ENCODE data around the gene LRRC45. TPM values are rescaled to one million over a fixed set of nuclear protein-coding genes. Genes with fewer than 3 reads are reported as not detected.

LRRC45 gene
- total and polyA plus RNA-seq, 2 donors (not counting 3 experiments of a cell fraction or from before 2014, with no cell fraction given), result 7.6 to 22.9 TPM

DNA sequence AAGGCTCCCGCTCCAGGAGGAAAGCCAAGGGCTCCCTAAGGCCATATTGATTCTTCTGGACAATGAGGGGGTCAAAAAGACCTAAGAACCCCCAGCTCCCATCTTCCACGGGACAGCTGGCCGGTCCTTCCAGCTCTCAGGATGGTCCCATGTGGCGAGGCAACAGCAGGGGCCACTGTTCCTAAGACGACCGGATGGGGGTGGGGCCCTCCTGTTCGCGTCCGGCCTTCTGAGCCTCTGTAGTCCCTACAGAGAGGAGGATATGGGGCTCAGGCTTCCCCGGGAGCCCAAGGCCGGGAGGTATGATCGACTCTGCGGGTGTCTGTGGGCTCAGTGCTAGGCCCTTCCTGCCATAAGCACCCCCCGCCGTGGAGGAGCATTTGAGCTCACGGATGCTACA lies 20.4 kb downstream of the LRRC45 start:
- Histone ChIP-seq H3K4me3 (replicated peaks in 1 of 3; ENCODE audit: insufficient read depth in 1 of 3, low read depth in 1 of 3, low read length in 3 of 3) (no peak overlapping the region), H2AFZ (ENCODE audit: low read depth, low read length) (no peak overlapping the region), H3K4me2 (ENCODE audit: insufficient read depth, low read length) (no peak overlapping the region), H3K27ac (ENCODE audit: insufficient read depth, low read depth, low read length) (no peak overlapping the region), H3K27me3 (ENCODE audit: control insufficient read depth in 2 of 2, insufficient read depth in 2 of 2, low read length in 2 of 2) (no peaks in the 10 kb centered on the region), H3K9me1 (replicated peaks; ENCODE audit: control insufficient read depth, extremely low read depth, insufficient read depth, low read length) (no peaks in the 10 kb centered on the region), H3K79me2 (ENCODE audit: control insufficient read depth, insufficient read depth, low read length) (no peaks in the 10 kb centered on the region), H3K36me3 (ENCODE audit: control insufficient read depth in 2 of 2, extremely low read depth in 1 of 2, insufficient read depth in 2 of 2, low read length in 2 of 2) (peaks cover 0 to 7% of the 10 kb centered on the region in 2 experiments), H3K4me1 (ENCODE audit: control insufficient read depth, extremely low read depth, insufficient read depth, low read length) (no peaks in the 10 kb centered on the region), H3K9ac (replicated peaks; ENCODE audit: extremely low read depth, insufficient read depth, low read length) (no peak overlapping the region), H3K9me3 (replicated peaks; ENCODE audit: control insufficient read depth, insufficient read depth, low read length) (no peaks in the 10 kb centered on the region), H4K20me1 (replicated peaks; ENCODE audit: control insufficient read depth, extremely low read depth, insufficient read depth, low read length) (no peaks in the 10 kb centered on the region)
- no peak for DNase-seq (ENCODE audit: low read depth, low spot score)
- no TSS peak for BruUV-seq (replicated peaks)
- dilution Hi-C loops (cut with MboI; ENCODE audit: extremely low pct_ligation_motif_present, low sequenced_read_pairs), result no loop called here
- TF ChIP-seq POLR2AphosphoS5 (IDR thresholded peaks at IDR 0.05; ENCODE audit: insufficient read depth, low read depth, low read length) (no peak), POLR2A (IDR thresholded peaks at IDR 0.05; ENCODE audit: low read depth, low read length) (no peak), MYC (IDR thresholded peaks at IDR 0.05; ENCODE audit: low read depth, low read length) (no peak), FOS (IDR thresholded peaks at IDR 0.05; ENCODE audit: borderline replicate concordance, insufficient read depth, low read length) (no peak)
- TF ChIP-seq, protein P1, sequence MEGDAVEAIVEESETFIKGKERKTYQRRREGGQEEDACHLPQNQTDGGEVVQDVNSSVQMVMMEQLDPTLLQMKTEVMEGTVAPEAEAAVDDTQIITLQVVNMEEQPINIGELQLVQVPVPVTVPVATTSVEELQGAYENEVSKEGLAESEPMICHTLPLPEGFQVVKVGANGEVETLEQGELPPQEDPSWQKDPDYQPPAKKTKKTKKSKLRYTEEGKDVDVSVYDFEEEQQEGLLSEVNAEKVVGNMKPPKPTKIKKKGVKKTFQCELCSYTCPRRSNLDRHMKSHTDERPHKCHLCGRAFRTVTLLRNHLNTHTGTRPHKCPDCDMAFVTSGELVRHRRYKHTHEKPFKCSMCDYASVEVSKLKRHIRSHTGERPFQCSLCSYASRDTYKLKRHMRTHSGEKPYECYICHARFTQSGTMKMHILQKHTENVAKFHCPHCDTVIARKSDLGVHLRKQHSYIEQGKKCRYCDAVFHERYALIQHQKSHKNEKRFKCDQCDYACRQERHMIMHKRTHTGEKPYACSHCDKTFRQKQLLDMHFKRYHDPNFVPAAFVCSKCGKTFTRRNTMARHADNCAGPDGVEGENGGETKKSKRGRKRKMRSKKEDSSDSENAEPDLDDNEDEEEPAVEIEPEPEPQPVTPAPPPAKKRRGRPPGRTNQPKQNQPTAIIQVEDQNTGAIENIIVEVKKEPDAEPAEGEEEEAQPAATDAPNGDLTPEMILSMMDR (IDR thresholded peaks at IDR 0.05; ENCODE audit: extremely low read depth in 1 of 2, insufficient read depth in 1 of 2, low read depth in 1 of 2, low read length in 2 of 2), result no peak
- TF ChIP-seq, protein P2, sequence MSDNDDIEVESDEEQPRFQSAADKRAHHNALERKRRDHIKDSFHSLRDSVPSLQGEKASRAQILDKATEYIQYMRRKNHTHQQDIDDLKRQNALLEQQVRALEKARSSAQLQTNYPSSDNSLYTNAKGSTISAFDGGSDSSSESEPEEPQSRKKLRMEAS (IDR thresholded peaks at IDR 0.05; ENCODE audit: insufficient read depth, insufficient read length), result no peak
- ChIA-PET CTCF (interaction anchor here (1.3 kb wide), 1 partner anchor 13 kb away, joined by 6 read pairs; the partner anchor contains the start of gene RAC3), POLR2A (no interaction called here)
- no peak for FAIRE-seq
- intact Hi-C loops (cut with micrococcal nuclease), result no loop called here

All from endothelial cell of umbilical vein (primary cell).